RWPE1 (cell line): ENCODE data around the gene PTPRN2.

Experiments used
- CTCF ChIA-PET: fragments of 350-600 bp; sonication (Branson Sonifier 250); formaldehyde crosslinking; extraction: SDS; loops from one replicate; lab custom pipeline; 2021; lab: Yijun Ruan, JAX
- POLR2A ChIA-PET: fragments of 400-600 bp; formaldehyde crosslinking; extraction: SDS; loops from one replicate; lab custom pipeline; 2020; ENCODE audit warnings: antibody characterized with exemption; ENCODE audit not compliant: low non-redundant PET; lab: Yijun Ruan, JAX
- DNase-seq: peaks from one replicate; pipeline ENCODE4 v3.0.0; 2012; ENCODE audit warnings: low spot score
- H3K27ac ChIP-seq: fragments of 450-650 bp; 2 replicates; pipeline ENCODE4 v1.5.1; 2017
- TF ChIP-seq, protein P1 (sequence below): fragments of 450-650 bp; conservative IDR thresholded peaks from 2 replicates; pipeline ENCODE4 v1.5.1; 2017; ENCODE audit warnings: low read depth, mild to moderate bottlenecking

The PTPRN2 gene

DNA sequence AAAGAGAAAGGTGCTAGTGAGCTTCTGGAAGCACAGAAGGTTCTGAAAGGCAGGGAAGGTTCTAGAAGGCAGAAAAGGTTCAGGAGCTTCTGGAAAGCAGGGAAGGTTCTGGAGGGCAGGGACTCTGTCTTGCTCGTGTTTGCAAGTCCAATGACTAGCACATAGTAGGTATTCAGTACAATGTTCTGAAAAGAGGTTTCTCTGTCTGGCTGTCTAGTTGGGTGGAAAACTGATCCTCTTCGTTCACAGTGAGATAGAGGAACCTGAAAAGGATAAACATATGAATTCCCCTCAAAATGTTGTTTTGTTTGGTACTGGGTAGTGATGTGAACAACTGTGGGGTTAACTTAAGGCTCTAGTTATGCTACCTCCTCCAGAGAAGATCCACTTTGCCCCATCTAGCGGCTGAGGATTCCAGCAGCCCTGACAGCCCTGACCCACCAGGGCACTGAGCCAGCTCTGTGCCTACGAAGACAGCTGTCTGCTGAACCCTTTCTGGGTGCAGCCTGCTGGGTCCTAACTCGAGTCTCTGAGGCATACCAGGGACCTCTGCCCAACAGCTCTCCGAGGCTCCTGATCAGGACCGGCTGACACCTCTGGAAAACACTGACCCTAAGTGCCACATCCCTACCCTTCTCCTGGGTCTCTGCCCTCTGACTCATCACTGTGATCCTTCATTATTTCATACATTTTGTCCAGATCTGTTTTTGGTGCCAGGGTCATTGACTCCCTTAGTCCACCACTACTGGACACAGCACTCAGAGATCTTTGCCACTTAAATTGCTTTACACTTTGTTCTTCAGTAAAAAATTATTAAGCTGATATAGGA lies 15.4 kb downstream of the PTPRN2 start:
- no peak overlapping the region for H3K27ac ChIP-seq
- TF ChIP-seq, protein P1, sequence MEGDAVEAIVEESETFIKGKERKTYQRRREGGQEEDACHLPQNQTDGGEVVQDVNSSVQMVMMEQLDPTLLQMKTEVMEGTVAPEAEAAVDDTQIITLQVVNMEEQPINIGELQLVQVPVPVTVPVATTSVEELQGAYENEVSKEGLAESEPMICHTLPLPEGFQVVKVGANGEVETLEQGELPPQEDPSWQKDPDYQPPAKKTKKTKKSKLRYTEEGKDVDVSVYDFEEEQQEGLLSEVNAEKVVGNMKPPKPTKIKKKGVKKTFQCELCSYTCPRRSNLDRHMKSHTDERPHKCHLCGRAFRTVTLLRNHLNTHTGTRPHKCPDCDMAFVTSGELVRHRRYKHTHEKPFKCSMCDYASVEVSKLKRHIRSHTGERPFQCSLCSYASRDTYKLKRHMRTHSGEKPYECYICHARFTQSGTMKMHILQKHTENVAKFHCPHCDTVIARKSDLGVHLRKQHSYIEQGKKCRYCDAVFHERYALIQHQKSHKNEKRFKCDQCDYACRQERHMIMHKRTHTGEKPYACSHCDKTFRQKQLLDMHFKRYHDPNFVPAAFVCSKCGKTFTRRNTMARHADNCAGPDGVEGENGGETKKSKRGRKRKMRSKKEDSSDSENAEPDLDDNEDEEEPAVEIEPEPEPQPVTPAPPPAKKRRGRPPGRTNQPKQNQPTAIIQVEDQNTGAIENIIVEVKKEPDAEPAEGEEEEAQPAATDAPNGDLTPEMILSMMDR: no peak
- CTCF ChIA-PET: interaction anchor here (0.7 kb wide), 2 partner anchors 76 to 556 kb away, joined by 3 read pairs; no protein-coding TSS in a partner anchor
- peak; percentile 16 for DNase-seq
- POLR2A ChIA-PET: no interaction called here

DNA sequence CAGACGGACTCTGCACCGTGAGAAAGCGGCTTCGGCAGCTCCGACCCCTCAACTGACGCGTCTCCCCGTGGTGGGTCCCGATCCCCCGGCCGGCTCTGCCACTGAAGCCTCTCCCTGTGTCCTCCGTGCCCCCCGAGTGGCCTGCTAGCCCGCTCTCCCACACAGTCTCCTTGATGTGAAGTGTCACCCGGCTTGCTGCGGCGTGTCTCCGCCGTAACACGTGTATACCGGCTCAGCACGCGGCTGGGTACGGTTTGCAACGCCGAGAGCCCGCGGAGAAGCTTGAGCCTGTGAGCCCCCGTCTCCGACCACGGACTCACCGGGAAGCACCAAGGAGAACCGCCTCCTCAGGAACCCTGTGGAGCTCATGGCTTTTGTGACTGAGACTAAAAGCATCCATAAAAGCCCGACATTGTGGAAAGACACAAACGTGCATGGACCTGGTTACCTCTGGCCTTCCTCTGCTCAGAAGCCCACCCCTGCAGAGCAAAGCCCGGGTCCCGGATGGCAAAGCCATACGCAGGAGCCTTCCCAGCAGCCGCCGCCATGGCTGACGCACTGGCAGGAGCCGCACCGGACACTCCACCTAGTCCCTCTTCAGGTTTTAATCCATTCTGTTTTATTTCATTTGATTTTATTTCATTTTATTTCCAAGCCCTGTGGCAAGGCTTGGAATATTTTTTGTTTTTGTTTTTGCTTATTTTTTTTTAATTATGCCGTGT lies 17.0 kb downstream of the PTPRN2 start:
- TF ChIP-seq, protein P1: no peak
- ChIA-PET POLR2A (no interaction called here), CTCF (no interaction called here)
- DNase-seq: no peak
- no peak overlapping the region for H3K27ac ChIP-seq

DNA sequence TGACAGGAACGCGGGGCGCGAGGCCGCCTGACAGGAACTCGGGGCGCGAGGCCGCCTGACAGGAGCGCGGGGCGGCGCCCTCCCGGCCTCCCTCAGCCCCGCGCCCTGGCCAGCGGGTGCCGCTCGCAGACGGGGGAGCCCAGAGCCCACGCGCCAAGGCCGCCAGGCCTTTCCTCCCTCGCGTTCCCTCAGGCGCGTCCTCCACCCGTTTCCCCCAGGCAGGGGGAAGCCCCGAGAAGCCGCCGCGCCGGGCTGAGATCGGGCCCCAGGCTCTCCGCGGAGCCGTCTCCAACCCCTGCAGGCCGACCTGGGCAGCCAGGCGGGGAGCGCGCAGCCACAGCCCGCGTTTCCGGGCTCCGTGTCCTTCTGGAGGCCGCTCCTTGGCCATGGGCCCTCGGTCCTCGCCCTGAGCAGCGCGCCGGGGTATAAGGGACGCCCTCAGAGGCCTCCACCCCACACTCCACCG lies 17.7 kb downstream of the PTPRN2 start:
- no peak for DNase-seq
- ChIA-PET POLR2A (no interaction called here), CTCF (no interaction called here)
- no peak overlapping the region for H3K27ac ChIP-seq
- TF ChIP-seq, protein P1: no peak

DNA sequence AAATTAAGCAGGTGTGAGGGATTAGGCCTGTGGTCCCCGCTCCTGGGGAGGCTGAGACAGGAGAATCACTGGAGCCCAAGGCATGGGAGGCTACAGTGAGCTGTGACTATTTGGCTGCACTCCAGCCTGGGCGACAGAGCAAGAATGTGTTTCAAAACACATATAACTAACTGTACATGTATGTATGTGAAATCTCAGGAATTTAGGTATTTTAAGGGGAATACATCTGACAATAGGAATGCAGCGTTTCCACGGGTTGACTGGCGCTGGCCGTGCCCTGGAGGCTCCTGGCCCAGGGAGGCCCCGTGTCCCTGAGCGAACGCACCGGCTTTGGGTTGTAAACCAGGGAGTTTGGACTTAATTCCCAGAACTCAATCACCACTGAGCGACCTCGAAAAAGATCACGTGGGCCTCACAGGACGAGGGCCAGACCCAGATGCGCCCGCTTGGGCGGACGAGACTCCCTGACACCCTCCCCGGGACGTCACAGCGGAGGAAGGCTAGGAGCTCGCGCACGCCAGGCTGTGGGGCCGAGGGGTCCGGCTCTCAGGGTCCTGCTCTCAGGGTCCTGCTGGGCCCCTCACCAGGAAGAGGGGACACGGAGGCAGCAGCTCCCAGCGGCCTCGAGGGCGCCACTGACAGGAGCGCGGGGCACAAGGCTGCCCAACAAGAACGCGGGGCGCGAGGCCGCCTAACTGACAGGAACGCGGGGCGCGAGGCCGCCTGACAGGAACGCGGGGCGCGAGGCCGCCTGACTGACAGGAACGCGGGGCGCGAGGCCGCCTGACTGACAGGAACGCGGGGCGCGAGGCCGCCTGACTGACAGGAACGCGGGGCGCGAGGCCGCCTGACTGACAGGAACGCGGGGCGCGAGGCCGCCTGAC lies 18.4 kb downstream of the PTPRN2 start:
- POLR2A ChIA-PET: no interaction called here
- TF ChIP-seq, protein P1: no peak
- H3K27ac ChIP-seq: no peak overlapping the region
- CTCF ChIA-PET: no interaction called here
- no peak for DNase-seq

DNA sequence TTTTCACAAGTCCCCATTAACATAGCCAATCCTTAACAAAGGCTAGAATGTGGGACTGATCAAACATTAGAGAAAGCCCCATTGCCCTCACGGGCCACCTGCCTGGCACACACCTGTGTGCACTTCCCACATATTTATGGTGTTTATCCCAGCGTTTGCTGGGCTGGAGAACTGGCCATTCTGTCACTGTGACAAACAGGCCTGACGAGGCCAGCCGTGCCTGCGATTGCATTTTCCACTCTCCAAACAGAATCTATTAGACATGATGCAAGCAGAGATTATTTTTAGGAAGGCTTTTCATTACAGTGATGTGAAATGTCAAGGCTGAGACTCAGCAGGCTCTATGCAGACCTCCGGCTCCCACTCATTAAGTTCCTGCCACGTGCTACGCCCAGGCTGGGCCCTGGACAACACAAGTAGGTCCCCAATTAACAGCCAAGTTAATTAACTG lies 20.4 kb downstream of the PTPRN2 start:
- no peak for DNase-seq
- POLR2A ChIA-PET: no interaction called here
- H3K27ac ChIP-seq: no peak overlapping the region
- CTCF ChIA-PET: no interaction called here
- TF ChIP-seq, protein P1: no peak

DNA sequence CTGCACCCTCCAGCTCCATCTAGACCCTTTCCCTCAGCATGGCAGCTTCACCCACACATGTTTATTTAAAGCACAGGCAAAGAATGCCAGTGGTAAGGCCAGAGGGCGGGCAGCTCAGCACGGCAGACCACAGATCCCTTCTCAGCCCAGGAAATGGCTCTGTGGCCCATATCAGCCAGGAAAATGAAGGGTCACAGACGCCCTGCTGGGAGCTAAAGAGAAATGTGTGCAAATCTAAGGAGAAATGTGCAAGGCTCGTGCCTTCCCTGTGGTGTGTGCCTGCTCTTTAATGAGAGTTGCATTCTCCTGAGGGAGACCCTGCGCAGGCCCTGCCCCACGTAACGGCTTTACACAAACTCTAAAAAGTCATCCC lies 23.0 kb downstream of the PTPRN2 start:
- no peak for DNase-seq
- TF ChIP-seq, protein P1: no peak
- no peak overlapping the region for H3K27ac ChIP-seq
- ChIA-PET CTCF (no interaction called here), POLR2A (no interaction called here)
